Activated gamma-delta T cell treated with anti-CD3 and anti-CD28 coated beads, Interleukin-2, amount 50 U/mL, for 16 hours (primary cell): Measurements from ENCODE around the gene MYO3B.

ENCODE experiments used
- DNase-seq: peaks from one replicate; pipeline ENCODE4 v3.0.0-alpha.2; 2020; ENCODE audit warnings: low read depth

The MYO3B gene, protein sequence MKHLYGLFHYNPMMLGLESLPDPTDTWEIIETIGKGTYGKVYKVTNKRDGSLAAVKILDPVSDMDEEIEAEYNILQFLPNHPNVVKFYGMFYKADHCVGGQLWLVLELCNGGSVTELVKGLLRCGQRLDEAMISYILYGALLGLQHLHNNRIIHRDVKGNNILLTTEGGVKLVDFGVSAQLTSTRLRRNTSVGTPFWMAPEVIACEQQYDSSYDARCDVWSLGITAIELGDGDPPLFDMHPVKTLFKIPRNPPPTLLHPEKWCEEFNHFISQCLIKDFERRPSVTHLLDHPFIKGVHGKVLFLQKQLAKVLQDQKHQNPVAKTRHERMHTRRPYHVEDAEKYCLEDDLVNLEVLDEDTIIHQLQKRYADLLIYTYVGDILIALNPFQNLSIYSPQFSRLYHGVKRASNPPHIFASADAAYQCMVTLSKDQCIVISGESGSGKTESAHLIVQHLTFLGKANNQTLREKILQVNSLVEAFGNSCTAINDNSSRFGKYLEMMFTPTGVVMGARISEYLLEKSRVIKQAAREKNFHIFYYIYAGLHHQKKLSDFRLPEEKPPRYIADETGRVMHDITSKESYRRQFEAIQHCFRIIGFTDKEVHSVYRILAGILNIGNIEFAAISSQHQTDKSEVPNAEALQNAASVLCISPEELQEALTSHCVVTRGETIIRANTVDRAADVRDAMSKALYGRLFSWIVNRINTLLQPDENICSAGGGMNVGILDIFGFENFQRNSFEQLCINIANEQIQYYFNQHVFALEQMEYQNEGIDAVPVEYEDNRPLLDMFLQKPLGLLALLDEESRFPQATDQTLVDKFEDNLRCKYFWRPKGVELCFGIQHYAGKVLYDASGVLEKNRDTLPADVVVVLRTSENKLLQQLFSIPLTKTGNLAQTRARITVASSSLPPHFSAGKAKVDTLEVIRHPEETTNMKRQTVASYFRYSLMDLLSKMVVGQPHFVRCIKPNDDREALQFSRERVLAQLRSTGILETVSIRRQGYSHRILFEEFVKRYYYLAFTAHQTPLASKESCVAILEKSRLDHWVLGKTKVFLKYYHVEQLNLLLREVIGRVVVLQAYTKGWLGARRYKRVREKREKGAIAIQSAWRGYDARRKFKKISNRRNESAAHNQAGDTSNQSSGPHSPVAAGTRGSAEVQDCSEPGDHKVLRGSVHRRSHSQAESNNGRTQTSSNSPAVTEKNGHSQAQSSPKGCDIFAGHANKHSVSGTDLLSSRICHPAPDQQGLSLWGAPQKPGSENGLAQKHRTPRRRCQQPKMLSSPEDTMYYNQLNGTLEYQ (N-terminal part only)

GRCh38 chr2:170177950-170178781, at the start of gene MYO3B:
Gene MYO3B, plus strand, starts transcription at chr2:170178147. Its CDS starts 141 bp downstream, at chr2:170178288.
- no peak for DNase-seq

DNA sequence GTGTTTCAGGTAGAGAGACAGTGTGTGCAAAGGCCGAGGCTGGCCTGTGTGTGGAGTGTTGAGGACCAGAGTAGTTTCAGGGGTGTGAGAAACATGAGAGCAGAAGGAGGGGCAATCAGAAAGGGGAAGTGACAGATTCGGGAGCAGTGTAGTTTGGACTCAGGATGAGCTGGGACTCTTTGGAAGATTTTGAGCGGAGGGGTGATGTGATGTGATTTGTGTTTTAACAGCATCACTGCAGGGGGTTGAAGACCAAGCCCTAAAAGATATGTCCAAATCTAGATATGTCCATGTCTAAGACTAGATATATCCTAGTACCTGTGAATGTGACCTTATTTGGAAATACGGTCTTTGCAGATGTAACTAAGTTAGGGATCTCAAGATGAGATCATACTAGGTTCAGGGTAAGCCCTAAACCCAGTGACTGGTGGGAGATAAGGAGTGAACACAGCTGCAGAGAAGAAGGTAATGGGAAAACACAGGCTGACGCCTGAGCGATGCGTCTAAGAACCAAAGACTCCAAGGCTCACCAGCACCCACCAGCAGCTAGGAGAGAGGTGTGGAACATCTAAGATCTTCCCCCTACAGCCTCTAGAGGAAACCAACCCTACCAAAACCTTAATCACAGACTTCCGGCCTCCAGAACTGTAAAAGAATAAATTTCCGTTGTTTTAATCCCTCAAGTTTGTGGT, 38.5 kb upstream of the MYO3B start:
- DNase-seq: no peak

GRCh38 chr2:170140561-170140960, 37.4 kb upstream of the MYO3B start:
- DNase-seq: no peak

GRCh38 chr2:170141865-170142264, 36.1 kb upstream of the MYO3B start:
- DNase-seq: no peak

- no peak for DNase-seq
Measured at GRCh38 chr2:170142502-170142901, 35.4 kb upstream of the MYO3B start.

DNA sequence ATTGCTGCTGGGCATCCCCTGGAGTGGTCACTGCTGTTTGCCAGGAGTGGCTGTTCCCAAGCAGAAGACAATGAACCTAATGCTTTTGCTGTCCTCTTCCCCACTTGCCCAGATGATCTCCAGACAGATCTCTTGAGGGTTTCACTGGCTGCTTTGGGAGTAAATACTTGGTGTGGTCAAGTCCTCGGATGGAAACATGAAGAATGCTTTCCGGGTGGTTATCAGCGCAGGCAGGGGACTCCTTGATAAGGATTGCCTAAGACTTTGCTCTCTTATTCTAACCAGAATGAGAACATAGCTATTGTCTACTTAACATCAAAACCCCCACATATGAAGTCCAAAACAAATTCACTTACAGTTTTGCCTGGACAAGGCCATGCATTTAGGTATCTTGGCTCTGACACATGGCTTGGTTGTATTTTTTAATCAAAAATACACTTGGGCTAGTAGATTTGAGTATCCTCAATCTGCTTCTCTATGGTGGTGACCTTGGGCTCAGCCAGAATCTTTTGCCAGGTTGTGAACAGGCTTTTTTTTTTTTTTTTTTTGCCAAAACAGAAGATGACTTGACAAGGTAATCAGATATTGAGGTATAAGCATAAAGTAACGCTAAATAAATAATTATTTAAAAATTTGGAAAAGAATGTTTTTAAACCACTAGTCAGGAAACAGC, 34.8 kb upstream of the MYO3B start:
- DNase-seq: no peak

DNA sequence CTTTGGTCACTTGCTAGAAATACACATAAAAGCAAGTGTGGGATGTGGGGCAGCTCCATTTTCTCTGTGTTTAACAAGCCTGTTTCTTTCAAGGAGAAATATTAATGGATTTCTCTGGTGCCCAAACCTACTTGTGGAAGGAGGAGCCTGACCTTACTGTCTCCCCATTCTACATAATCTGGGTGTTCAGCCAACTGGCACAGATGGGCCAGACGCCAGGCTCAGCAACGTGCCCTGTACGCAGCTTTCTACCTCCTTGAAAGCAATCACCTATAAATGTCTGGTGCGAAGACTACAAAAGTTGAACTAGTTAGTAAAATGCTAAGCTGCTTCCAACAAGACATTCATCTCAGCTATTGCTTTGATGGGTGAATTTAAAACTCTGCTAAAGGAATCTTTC, 33.2 kb upstream of the MYO3B start:
- DNase-seq: no peak

DNA sequence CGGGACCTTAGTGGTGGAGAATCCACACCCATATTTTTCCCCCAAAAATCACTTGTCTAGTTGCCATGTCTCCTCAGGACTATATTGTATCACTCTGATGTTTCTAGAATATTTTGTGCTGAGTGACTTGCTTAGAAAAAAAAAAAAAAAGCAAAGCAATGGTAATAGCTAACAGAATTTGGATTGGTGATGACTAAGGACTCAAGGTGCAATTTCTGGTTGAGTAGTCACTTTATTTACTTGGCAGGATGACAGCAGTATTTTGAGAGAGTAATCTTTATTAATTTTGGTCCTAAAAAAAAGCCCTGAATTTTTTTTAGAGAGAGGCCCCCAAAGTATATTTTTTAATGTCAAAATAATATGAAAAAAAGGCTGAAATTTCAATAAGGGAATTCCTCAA, 32.8 kb upstream of the MYO3B start:
- DNase-seq: no peak

- DNase-seq: no peak
Measured at GRCh38 chr2:170145675-170146432, 32.1 kb upstream of the MYO3B start.

GRCh38 chr2:170146784-170147183, 31.2 kb upstream of the MYO3B start:
- no peak for DNase-seq

DNA sequence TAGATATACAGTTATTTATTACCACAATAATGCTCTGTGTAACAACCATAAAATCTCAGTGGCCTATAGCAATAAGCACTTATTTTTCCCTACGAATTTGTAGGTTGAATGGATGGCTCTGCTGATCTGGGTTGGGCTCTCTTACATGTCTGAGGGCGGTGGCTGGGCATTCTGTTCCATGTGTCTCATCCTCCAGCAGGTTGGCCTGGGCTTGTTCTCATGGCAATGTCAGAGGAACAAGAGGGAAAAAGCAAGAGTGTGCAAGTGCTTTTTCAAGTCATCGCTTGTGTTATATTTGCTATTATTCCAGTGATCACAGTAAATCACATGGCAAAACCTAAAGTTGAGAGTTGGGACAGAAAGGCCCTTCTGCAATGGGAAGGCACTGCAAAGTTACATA, 30.4 kb upstream of the MYO3B start:
- no peak for DNase-seq

GRCh38 chr2:170148161-170148560, 29.8 kb upstream of the MYO3B start:
- DNase-seq: no peak

DNA sequence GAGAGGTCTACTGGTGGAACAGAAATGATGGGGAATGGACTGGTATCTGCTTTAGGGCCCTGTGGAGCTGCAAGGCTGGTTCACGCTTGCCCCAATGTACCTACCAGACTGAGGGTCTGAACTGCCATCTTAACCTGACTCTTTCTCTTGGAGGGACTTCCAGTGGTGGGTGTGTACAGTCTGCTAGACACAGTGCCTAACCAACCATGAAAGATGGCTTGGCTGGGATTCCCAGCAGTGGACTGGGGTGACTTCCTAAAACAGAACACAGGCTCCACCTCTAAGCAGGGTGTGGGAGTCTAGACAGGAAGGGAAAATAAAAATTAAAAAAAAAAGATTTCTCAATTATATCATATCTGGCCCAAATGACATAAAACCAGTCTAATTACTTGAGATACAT, 25.5 kb upstream of the MYO3B start:
- DNase-seq: no peak

DNA sequence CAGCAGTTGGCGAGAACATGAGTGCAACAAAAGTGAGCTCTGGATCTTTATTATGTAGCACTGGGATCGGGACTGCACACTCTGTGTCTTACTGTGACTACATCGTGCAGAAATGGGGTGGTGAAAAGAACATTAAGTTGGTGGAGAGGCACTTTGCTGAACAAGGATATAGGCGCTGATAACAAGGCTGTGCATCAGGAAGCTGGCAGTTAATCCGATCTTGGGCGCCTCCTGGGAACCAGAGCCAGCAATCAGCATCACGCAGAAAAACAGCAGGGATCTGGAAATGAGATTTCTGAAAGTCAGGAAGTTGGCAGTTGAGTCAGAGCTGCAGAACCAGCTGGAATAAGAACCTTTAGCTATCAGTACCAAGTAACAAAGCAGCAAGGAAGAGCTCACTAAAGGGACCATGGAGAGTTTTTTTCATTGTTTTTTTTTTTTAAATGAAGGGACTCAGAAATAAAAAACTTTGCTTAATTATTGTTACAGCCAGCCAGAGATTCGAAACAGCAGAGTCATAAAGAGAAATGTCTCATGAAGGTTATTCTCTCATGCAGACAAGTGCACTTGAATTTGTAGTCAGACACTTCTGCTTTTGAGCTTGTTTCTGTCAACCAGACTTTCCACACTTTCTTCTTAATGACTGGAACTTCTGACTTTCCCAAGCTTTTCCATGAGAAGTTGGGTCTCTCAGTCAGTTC, 22.8 kb upstream of the MYO3B start:
- no peak for DNase-seq

DNA sequence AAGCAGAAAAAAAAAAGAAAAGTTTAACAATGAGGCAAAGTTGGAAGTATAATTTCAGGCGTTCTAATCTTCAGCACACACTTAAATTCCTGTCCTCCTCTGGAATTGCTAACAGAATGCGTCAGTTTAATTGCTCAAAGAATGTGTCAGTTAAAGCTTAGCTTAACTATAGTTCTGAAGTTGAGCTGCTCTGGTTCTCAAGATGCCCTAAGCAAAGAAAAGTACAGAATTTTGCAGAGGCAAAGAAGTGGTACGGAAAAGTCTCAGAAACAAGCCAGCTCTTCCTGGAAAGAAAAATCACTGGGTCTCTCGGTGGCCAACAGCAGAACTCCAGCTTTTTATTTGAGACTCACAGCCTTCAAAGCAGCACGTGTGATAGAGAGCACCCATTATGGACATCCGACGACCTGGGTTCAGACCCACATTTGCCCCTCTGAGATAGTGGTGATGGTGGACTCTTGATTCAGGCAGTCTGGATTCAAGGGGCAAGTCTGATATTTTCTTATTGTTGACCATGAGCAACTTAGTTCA, 22.2 kb upstream of the MYO3B start:
- no peak for DNase-seq

DNA sequence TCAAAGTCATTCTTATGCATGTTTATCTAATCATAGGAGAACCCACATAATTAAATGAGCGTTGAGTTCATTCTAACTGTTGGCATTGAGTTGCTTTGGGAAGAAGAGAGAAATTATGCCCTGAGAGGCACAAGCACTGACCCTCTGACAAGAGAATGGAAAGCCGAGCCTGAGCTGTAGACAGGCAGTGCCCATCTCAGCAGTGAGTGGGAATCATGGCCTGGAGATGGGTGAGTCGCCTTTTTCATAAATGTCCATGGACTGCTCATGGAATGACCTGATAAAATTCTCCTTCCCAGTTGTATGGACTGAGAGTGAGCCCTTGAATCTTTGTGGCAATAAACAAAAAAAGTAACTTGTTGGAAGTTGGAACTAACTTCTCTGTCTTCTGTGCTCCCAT, 21.4 kb upstream of the MYO3B start:
- DNase-seq: no peak

DNA sequence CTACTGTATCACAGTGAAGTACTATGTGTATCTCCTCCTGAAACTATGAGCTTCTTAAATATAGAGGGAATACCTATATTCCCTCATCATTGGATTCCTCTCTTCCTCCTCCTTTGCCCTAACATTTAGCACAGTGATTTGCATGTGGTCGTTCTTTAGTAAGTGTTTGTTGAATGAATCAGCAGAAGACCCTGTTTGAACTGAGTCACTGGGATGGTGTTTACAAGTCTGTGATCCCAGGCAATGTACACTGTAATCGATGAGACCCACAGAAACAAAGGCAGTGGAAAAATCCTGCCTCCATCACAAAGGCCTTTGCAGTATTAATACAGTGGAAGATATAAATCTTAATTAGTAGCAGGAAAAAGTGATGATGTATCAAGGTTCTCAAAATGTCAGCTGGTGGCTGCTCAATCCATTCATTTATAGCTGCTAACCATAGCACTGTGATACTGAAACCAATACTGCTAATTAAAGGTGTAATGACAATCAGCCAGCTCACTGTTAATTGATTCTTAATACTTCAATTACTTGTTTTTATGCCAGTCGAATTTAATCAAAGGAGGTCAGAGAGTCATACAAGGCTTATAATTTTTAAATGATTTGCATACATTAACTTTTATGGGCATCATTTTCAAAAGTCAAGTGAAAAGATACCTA, 20.8 kb upstream of the MYO3B start:
- no peak for DNase-seq

DNA sequence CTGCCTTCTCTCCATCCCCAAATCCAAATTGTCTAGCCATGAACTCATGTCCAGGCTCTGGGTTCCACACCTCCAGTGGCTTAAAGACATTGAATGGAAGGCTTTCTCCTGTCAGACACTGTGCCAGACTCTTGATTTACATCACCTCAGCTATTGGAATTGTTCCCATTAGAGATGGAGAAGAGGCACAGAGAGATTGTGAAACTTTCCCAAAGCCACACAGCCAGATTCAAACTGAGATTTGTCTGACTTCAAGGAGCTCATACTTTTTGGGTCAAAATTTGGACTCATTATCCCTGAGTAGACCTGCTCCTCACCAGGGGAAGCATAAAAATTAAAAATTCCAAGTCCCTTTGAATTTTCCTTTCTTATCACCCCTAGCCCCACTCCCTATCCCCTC, 18.9 kb upstream of the MYO3B start:
- no peak for DNase-seq
